Kidney tubule cell (primary cell): Measurements from ENCODE around the gene TMEM250.

Experiments
- DNase-seq: peaks from one replicate; pipeline ENCODE4 v3.0.0-alpha.2; 2018; ENCODE audit warnings: low spot score

Gene TMEM250

DNA sequence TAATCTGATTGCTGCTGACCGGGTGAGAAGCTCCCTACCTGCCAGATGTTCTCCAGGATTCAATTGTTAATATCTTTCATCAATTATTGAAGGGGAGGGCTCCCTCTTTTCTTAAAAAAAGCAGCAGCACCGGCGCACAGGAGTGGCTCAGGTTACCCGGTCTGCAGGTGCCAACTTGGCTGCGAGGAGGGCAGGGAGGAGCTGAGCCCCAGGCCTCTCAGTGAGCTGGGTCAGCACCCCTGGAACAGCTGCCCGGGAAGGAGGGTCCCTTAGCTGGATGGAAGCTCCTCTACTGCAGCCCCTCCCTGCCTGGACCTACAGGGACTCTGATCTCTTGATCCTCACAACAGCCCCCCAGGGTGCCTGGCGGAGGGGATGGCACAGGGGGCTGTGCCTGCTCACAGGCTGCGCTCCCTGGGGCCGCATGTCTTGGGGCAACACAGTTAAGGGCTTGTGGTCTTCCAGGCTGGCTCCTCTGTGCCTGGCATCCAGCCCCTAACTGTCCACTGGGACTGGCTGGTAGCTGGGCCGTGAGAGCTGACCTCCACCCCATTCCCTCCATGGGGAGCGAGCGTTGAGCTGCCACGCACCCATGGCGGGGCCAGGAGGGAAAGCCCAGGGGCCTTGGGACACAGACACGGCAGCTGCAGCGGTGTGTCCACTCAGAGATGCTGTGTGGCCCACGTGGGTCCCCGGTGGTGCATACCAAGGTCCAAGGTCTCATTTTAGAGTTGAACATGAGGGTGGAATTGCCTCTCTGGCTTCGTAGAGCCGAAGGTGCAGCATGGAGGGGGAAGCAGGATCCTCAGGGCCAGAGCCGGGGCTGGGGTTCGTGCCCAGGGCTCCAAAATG is 28.6 kb upstream of the TMEM250 start:
- DNase-seq, result no peak

DNA sequence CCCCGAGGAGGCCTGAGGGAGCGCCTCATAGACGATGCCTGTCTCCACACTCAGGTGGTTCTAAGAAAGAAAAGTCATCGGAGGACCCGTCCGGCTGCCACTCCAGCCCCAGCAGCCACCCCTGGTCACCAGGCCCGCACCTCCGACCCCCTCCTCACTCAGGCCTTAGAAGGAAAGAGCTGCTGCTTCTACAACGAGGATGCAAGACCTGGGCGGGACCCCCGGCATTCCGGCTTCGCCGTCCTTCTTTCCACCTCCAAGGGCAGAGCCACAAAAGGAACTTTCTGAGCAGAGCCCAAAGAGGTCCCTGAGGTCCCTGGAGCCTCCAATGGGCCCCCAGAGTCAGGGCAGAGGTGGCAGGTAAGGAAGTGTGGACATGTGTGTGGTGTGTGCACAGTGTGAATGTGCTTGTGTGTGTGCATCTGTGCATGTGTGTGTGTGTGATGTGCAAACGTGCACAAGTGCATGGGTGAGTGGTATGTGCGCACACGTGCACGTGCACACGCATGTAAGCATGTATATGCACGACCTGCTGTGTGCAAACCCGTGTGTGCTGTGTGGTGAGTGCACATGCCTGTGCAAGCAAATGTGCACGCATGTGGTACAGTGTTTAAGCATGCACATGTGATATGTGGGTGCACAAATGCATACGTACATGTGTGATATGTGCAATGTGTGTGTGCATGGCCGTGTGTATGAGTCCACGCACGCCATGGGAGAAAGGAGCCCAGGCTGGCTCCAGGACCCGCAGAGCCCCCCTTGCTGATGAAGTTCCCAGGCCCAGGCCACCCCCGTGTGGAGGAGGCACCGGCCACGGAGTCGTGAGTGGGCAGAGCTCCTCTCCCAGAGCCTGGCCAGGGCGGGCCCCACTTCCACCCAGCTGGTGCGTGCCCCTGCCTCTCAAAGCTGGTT is 27.7 kb upstream of the TMEM250 start:
- no peak for DNase-seq

DNA sequence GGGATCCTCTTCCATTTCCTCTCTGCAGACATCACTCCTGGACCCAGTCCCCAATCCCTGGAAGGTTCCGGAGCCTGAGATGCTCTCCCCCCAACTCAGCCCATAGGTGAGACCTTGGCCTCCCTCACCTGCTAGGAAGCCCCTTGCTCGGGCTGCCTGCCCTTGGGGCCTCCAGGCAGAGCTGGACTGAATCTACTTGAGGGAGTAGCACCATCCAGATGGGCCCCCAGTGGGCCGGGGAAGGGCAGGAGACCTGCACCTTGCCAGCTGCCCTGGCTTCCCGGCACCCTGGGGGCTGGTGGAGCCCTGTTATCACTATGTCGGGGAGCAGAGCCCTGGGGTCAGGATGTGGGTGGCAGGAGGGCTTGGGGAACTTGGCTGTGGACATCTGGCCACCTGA is 26.9 kb upstream of the TMEM250 start:
- DNase-seq, result no peak

DNA sequence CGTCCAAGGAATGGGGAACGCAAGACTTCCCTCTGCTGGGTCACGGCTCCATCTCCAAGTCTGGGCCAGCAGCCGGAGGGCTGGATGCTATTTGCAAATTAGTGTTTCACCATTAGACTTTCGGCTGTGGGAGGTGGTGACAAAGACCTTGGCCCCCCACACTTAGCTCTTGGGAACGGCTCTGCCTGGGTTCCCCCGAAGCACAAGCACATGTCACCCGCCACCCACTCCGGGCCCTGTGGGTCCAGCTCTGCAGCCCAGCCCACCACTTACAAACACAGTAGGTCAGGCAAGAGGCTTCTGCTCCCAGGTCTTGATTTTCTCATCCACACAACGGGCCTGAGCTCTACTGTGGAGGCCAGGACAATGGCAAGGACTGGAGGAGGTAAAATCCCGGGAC is 25.8 kb upstream of the TMEM250 start:
- no peak for DNase-seq

DNA sequence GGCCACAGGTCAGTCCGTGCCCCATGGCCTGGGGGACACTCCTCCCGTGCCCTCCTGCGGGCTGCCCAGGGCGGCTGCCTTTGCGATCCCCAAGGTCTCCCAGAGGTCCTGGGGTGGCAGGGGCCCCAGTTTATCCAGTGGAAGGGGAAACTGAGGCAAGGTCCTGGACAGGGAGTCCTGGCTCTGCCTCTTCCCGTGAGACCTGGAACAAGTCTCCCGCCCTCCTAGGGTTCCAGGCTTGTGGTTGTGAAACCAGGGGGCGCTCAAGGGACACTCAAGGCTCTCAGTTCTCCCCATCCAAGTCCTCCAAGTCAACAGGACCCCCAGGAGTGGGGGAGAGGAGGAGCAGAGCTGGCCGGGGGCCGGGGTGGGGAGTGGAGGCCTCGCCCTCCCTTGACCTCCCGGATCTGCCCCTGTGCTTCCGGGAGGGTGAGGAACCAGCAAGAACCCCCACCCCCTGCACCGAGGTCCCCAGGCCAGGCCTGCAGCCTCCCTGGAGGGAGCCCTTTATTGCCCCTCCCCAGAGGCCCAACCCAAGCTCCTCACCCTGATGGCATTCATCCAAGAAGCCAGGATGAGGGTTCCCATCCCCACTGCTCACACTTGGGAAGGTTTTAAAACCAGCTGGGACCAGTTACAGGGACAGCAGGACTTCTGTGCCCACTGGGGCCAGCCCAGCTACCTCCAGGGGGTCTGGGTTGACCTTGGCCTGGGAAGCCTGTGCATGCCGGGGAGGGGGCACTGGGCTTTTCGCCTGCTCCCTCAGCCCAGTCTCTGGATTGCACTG is 24.7 kb upstream of the TMEM250 start:
- DNase-seq, result no peak

DNA sequence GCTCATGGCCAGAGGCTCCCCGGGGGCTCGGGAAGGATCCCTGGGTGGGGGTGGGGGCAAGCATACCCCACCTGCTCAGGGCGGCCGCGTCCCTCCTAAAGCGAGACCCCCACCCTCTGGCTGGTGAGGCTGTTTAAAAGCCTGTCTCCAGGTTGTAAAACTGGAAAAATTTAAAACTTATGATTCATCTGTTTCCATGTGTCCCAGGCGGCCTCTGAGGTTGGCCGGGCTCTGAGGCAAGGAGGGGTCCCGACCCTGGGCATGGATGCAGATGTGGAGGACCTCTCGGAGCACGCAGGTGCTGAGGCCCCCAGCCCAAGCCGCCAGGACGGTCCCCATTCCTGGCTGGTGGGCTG is 24.2 kb upstream of the TMEM250 start:
- no peak for DNase-seq

DNA sequence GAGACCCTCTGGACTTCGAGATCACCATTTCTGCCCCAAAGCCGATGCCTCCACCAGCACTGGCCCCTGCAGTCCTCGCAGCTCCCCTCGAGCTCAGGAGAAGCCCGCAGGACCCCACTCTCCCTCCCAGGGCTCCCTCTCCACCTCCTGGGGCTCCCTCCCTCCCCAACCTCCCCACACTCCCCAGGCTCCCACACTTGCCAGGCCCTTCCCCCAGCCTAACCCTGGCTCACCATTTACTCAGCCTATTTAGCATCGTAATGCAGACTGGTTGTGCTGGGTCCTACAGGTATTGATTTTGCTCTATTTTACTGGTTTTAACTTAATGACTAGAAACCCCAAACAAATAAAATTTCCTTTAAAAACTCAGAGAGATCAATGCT is 23.7 kb upstream of the TMEM250 start:
- DNase-seq, result no peak

DNA sequence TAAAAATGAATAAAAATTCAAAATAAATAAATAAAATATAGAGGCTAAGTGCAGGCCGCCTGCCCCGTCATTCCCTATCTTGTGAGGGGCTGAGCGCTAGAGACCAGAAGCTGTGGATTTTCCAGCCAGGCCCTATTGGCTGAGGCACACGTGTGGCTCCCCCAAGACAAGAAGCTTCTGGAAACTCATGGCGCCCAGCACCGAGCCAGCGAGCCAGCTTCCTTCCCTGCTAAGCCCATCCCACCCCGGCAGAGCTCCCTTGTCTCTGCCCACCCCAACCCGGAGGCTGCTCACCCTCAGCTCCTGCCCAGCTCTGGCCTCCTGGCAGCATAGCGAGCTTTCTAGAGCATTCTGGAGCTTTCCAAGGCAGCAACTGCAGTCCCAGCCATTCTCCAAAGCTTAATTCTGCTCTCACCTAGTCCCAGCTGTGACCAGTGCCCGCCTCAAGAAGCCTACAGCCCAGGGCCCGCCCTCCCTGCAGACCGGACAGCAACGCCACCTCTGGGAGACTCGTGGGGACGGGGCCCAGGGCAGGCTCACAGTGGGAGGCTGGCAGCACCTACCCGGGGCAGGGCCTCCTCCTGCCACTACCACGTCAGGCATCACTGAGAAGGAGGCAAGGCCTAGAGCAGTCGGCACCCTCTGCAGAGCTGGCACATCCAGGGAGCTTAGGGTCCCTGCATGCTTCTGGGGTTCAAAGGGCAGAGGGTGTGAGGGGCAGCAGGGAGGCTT is 23.2 kb upstream of the TMEM250 start:
- no peak for DNase-seq

DNA sequence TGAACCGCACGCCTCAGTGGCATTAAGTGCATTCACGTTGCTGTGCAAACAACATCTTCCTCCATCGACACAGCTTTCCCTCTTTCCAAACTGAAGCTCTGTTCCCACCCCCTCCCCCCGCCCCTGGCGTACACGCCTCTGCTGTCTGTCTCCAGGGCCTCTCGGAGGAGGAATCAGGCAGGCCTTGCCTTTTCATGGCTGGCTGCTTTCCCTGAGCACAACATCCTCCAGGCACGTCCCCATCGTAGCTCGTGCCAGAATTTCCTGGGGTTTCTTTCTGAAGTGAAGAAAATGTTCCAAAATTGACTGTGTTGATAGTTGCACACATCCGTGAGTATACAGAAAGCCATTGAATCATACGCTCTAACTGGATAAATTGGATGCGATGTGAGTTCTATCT is 22.3 kb upstream of the TMEM250 start:
- DNase-seq, result peak; percentile 22

DNA sequence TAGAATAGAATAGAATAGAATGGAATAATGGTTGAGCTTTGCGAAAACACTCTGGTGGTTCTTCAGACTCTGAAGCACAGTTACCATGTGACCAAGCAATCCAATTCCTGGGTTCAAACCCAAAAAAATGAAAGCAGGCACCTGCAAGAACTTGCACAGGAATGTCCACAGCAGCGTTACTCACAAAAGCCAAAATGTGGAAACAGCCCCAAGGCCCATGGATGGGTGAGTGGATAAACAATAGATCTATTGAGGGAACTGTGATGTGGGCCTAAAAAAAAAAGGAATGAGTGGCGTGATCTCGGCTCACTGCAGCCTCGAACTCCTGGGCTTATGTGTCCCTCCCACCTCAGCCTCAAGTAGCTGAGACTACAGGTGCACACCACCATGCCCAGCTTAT is 21.4 kb upstream of the TMEM250 start:
- DNase-seq, result no peak

DNA sequence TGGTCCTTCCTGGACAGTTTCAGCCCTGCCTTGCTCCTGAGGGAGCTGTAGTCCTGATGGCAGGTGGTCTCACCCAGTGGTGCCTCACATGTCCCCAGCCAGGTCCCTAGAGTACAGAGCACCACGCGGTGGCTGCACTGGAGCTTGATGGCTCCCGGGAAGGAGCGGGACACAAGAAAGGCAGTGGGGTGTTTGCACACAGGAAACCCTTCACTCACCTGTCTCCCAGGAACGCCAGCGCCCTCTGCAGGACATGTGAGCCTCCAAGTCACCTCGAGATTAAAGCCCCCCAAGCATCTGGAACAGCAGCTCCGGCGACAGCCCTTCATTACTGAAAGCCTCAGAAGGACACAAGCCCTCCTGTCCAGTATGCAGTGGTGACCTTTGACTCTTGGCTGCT is 19.9 kb upstream of the TMEM250 start:
- peak; percentile 9 for DNase-seq

DNA sequence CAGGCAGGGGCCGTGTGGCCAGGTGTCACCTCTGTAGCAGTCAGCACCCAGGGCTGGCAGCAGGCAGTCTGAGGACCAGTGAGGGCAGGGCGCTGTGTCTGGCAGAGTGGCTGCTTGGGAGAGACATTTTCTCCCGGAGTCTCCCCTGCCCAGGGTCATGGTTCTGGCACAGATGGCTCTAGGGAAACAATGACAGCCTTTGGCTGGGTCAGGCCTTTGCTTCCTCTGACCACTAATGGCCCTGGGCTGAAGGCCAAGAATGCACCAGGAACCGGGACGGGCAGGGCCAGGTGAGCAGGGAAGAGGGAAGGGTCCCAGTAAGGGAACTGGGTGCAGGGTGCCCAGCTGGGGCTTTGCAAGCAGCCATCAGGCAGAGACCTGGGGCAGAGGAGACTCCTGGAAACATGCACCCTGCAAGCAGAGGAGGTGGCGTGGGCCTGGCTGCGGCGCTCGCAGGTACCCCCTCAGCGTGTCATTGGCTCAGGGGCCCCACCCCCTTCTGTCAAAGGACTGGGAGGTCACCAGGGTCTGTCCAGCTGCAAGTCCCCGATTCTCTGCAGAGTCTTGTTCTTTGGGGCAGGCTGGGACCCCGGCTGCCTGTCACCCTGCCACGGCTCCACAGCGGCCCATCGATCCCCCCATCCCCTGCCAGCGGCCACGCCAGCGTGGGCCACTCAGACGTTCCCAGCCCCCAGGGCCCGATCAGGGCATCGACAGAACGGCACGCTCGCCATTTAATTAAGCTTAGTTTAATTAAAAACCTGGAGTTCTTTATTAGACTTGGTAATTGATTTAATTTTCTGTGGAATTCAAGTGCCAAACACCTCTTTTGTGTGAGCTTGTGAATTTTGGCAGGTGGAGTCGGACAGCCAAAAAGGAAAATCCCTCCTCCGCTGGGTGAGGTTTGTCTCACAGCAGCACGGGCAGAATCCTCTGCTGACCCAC is 18.9 kb upstream of the TMEM250 start:
- peak; percentile 54 for DNase-seq

DNA sequence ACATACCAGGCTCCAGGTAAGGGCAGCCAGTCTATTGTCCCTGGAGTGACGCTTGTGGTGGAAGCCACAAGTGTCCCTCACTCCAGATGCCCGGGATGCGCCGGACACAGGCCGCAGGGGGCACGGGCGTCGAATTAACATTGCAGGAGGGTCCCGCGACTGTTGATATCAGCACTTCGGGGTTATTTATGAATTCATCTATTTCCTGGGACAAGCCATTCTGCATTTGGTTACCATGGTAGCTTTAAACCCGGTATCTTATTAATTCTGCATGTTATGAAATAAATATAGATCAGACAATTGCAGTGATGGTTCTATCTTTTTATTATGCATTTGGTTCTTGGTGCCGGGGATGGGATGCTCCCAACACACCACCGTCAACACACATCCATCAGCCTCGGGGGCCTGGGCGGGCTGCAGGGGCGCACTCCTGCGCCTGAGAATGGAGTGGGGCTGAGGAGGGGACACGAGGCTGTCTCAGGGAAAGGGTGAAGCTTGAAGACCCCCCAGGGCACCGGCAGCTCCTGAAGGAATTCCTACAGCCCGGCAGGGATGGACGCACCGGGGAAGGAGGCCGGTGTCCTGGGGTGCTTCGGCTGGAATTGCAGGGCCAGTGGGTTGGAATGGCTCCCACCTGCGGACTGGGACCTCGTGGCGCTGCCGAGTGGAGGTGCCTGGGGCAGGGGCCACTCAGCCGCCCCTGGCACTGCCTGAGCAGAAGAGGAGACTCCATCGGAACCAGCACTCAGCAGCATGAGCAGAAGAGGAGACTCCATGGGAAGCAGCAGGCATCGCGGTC is 17.7 kb upstream of the TMEM250 start:
- DNase-seq, result no peak

DNA sequence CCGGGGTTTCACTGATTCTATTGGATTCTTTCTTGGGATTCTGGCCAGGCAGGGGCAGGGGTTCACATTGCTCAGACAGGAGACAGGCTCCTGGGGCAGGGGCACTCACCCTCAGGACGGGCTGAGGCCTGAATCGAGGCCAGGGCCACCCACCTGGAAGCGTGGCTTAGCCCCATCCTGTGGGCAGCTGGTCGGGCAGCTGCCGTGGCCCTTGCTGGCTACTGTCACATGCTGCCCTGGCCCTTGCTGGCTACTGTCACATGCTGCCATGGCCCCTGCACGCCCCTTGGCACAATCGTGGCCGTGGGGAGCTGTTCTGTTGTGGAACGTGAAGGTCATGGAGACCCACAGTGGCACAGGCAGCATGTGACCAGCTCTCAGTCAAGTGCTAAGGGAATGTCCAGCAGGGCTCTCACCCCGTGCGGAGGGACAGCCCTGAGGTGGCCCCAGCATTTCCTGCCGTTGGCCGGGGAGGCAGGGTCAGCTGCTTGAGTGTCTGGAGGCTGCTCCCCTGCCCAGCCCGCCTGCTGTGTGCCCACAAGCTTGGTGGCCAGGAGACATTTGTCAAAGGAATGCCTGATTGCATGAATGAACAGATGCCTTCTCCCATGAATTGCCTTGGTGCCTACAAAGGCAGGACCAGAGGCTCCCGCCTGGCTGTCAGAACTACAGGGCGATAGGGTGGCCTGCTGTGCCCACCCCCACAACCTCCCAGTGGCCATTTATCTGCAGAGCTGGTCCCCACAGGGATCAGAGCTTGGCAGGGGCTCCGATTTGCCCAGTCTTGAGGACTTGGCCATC is 16.9 kb upstream of the TMEM250 start:
- DNase-seq, result peak; percentile 10

DNA sequence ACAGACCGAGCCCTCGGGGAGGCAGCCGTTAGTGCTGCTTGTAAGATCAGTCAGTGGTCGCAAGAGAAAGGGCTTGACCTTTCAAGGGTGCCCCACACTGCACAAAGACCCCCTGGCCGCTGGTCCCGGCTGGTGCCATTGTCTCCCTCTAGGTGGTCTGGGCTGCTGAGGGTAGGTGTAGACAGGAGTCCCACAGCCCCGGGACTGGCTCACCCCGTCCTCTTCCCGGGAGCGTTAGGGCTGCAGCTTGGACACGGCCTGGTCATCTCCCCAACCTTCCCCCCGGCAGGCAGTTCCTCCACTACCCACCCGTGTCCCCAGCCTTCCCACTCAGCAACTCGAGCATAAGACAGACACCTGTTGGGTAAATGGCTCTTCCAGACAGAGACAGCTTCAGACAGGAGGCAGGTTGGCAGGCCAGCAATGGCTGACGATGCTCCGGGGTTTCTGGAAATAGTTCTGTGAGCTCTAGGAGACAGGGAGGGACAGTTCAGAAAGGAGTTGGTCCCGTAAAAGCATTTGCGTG is 15.3 kb upstream of the TMEM250 start:
- DNase-seq, result no peak

DNA sequence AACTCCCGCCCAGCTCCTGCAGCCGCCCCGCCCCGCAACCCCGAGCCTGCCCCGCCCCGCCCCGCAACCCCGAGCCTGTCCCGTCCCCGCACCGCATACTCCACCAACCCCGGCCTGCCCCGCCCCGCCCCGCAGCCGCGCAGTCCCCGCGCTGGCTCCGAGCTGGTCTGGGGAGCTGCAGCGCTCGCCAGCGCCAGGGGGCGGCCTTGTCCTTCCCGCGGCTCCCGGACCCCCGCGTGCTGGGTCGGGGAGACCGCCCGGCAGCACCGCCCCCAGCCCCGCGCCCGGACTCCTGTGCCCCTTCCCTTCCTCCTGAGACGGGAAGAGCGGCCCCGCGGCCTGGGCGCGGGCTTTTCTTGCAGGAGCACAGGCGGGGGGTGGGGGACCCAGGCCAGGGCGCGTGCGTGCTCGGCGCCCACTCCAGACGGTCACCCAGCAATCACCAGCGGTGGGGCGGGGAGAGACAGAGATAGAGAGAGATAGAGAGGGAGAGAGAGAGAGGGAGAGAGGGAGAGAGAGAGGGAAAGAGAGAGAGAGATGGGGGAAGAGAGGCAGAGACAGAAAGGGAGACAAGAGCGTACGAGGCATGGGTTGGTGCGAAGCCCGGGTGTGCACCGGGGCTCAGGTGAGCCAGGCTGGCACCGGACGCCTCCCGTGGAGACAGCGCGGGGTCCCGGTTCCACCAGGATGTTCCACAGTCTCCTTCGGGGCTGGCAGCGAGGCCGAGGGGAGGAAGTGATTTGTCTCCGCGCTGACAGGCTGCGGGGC is 14.7 kb upstream of the TMEM250 start:
- no peak for DNase-seq

DNA sequence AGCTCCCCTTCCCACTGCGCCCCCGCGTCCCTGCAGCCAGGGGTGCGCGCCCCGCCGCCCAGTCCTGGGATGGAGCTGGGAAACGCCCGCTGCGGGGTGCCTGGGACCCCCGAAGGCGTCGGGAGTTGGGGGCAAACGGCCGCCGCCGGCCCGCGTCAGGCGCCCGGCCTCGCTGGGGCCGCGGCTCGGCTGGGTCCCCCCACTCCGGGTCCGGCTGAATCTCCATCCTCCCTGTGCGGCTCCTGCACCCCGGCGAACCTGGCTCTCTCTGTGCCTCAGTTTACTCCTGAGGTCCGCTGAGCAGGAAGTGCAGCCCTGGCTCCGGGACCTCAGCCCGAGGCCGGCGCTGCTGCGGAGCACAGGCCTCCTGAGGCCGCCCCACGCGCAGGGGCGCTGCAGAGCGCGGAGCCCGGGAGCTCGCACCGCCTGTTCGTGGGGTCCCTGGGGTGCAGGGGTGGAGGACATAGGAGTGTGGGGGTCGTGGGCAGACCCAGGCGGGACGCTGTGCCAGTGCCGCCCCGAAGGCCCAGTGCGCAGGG is 13.9 kb upstream of the TMEM250 start:
- no peak for DNase-seq
